DND-41 (cell line): ENCODE data around the gene BTBD2.
A peak's percentile ranks its signal among the peaks of the same experiment; 100 is the strongest.

Source experiments
- ATAC-seq: fragments of 200-7000 bp; cut with Tn5 transposase; 3 replicates; pipeline ENCODE4 v1.9.1; 2021; ENCODE audit warnings: low read depth; ENCODE audit not compliant: insufficient read depth
- DNase-seq: peaks from one replicate; pipeline ENCODE4 v3.0.0-alpha.2; 2020
- H2AFZ ChIP-seq: 2 replicates; pipeline ENCODE4 v1.6.0; 2012; ENCODE audit warnings: low read depth, low read length
- H3K27ac ChIP-seq: 2 replicates; pipeline ENCODE4 v1.5.1; 2012; ENCODE audit warnings: low read length, inconsistent platforms
- H3K27me3 ChIP-seq: fragments of 200-600 bp; sonication (generic); 2 replicates; pipeline ENCODE4 v1.6.0; 2012; ENCODE audit warnings: low read length, mild to moderate bottlenecking, inconsistent platforms; ENCODE audit not compliant: insufficient read depth, poor library complexity
- H3K36me3 ChIP-seq: 2 replicates; pipeline ENCODE4 v1.5.1; 2012; ENCODE audit warnings: low read length, inconsistent platforms; ENCODE audit not compliant: insufficient read depth
- H3K4me1 ChIP-seq: 2 replicates; pipeline ENCODE4 v1.5.1; 2012; ENCODE audit warnings: mild to moderate bottlenecking, low read length; ENCODE audit not compliant: insufficient read depth
- H3K4me2 ChIP-seq: 2 replicates; pipeline ENCODE4 v1.6.0; 2012; ENCODE audit warnings: mild to moderate bottlenecking, moderate library complexity, low read length, inconsistent platforms; ENCODE audit not compliant: insufficient read depth
- H3K4me3 ChIP-seq, 2 experiments: fragments of 200-600 bp in 1 of 2; shearing (Covaris generic) in 1 of 2; 2 replicates each; pipeline ENCODE4 v1.5.1; 2012 to 2016; ENCODE audit warnings: inconsistent platforms in 2 of 2, low read length in 2 of 2, mild to moderate bottlenecking in 2 of 2, low read depth in 1 of 2, moderate library complexity in 1 of 2
- H3K79me2 ChIP-seq: 2 replicates; pipeline ENCODE4 v1.6.0; 2012; ENCODE audit warnings: low read length, inconsistent platforms; ENCODE audit not compliant: insufficient read depth
- H3K9ac ChIP-seq: 2 replicates; pipeline ENCODE4 v1.6.0; 2012; ENCODE audit warnings: low read depth, mild to moderate bottlenecking, inconsistent platforms, low read length, moderate library complexity
- H3K9me3 ChIP-seq: 2 replicates; pipeline ENCODE4 v1.5.1; 2012; ENCODE audit warnings: low read length, moderate library complexity, mild to moderate bottlenecking, inconsistent platforms; ENCODE audit not compliant: insufficient read depth, severe bottlenecking
- H4K20me1 ChIP-seq: 2 replicates; pipeline ENCODE4 v1.6.0; 2012; ENCODE audit warnings: low read length; ENCODE audit not compliant: insufficient read depth
- EZH2 ChIP-seq: IDR thresholded peaks from 3 replicates; pipeline ENCODE4 v1.6.1; 2012; ENCODE audit warnings: borderline replicate concordance, low read depth, mild to moderate bottlenecking, moderate library complexity, low read length, inconsistent platforms; ENCODE audit not compliant: severe bottlenecking
- TF ChIP-seq, protein P1 (sequence below): IDR thresholded peaks from 2 replicates; pipeline ENCODE4 v1.5.1; 2012; ENCODE audit warnings: borderline replicate concordance, low read length, moderate library complexity, mild to moderate bottlenecking; ENCODE audit not compliant: poor library complexity, severe bottlenecking; ENCODE audit errors: extremely low read depth

BTBD2 gene

DNA sequence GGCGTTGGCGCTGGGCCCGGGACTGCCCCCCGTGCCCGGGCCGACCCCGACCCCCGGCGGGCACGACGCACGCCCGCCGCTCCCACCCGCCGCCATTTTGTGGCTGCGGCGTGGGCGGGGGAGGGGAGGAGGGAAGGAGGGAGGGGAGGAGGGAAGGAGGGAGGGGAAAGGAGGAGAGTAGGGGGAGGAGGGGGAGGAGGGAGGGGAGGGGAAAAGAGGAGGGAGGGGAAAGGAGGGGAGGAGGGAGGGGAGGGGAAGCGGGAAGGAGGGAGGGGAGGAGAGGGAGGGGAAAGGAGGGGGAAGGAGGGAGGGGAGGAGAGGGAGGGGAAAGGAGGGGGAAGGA lies at the start of gene BTBD2:
Gene BTBD2 (minus strand): TSS at position 107 of the 343 bp plus-strand sequence. CDS start 11 bp downstream, at position 96.
- peak within 1 kb of the TSS; percentile 98 for H3K4me2 ChIP-seq
- peak; percentile 72 for DNase-seq
- H4K20me1 ChIP-seq, result peaks cover 29% of the 10 kb centered on the region
- H3K9ac ChIP-seq, result peak within 1 kb of the TSS; percentile 70
- H3K79me2 ChIP-seq, result peaks cover 53% of the 10 kb centered on the region
- H3K27ac ChIP-seq, result peak within 1 kb of the TSS; percentile 81
- H3K4me3 ChIP-seq, result peak within 1 kb of the TSS; percentile 79 to 82; a peak in 3 of 4 replicates
- TF ChIP-seq, protein P1, sequence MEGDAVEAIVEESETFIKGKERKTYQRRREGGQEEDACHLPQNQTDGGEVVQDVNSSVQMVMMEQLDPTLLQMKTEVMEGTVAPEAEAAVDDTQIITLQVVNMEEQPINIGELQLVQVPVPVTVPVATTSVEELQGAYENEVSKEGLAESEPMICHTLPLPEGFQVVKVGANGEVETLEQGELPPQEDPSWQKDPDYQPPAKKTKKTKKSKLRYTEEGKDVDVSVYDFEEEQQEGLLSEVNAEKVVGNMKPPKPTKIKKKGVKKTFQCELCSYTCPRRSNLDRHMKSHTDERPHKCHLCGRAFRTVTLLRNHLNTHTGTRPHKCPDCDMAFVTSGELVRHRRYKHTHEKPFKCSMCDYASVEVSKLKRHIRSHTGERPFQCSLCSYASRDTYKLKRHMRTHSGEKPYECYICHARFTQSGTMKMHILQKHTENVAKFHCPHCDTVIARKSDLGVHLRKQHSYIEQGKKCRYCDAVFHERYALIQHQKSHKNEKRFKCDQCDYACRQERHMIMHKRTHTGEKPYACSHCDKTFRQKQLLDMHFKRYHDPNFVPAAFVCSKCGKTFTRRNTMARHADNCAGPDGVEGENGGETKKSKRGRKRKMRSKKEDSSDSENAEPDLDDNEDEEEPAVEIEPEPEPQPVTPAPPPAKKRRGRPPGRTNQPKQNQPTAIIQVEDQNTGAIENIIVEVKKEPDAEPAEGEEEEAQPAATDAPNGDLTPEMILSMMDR, result no peak
- no peaks in the 10 kb centered on the region for H3K9me3 ChIP-seq
- peaks cover 50% of the 10 kb centered on the region for H3K4me1 ChIP-seq
- H2AFZ ChIP-seq, result peak within 1 kb of the TSS; percentile 71
- peaks cover 23% of the 10 kb centered on the region for H3K36me3 ChIP-seq
- ATAC-seq, result no peak
- no peaks in the 10 kb centered on the region for H3K27me3 ChIP-seq

DNA sequence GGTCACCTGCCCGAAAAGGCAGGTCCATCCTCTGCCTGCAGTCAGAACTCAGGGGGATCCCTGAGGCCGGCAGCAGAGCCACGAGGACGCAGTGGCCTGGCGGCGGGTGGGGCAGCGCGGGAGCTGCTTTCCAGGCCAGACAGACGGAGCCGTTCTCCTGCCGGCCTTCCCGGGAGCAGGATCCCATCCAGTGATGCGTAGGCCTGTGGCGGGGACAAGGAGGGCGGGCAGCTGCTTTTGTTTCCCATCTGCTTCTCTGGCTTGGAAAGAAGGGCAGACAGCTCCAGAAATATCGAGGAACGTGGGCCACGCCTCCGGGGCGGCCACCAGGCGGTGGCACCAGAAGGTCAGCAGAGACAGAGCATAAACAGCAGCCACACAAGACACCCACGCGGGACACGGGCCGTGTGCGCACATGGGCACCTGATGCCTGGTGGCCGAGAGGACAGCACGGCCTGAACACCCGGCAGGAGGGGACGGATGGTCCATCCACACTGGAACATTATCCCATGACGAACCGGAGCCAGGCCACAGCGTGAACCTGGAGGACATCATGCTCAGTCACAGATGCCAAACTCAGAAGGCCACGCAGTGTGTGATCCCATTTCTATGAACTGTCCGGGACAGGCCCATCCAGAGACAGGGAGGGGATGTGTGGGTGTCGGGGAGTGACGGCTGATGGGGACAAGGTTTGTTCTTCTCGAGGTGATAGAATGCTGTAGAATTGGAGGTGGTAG lies 49.4 kb upstream of the BTBD2 start:
- no peak for ATAC-seq
- no peak for TF ChIP-seq EZH2
- TF ChIP-seq, protein P1, result no peak
- no peak overlapping the region for H3K9ac ChIP-seq
- H3K4me1 ChIP-seq, result peaks cover 21% of the 10 kb centered on the region
- H2AFZ ChIP-seq, result no peak overlapping the region
- H3K27ac ChIP-seq, result no peak overlapping the region
- H3K36me3 ChIP-seq, result no peaks in the 10 kb centered on the region
- H4K20me1 ChIP-seq, result peaks cover 2% of the 10 kb centered on the region; the same call in 1 of the 2 replicates
- H3K9me3 ChIP-seq, result no peaks in the 10 kb centered on the region
- H3K79me2 ChIP-seq, result peaks cover 12% of the 10 kb centered on the region
- no peak overlapping the region for H3K4me2 ChIP-seq
- no peak overlapping the region for H3K4me3 ChIP-seq
- H3K27me3 ChIP-seq, result no peaks in the 10 kb centered on the region
- DNase-seq, result no peak

DNA sequence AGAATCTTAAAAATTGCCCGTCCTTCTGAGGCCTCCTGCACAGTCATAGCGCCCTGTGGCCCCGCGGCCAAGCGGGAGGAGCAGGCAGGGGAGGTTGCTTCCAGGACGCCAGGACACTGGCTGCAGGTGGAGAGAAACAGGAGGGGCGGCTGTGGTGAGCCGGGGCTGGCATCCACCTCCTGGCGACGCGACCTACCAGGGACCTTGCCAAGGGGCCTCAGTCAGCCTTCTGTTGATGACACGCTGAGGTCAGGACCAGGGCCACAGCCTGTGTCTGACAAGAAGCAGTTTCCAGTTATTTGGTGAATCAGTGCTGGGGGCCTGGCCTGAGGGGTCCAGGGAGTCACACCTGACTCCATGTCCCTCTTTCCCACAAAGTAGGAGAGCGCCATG lies 48.9 kb upstream of the BTBD2 start:
- Histone ChIP-seq H3K9ac (no peak overlapping the region), H3K4me3 (no peak overlapping the region), H3K36me3 (no peaks in the 10 kb centered on the region), H2AFZ (no peak overlapping the region), H3K79me2 (peaks cover 12% of the 10 kb centered on the region), H4K20me1 (no peaks in the 10 kb centered on the region), H3K27ac (no peak overlapping the region), H3K9me3 (no peaks in the 10 kb centered on the region), H3K4me1 (peaks cover 27% of the 10 kb centered on the region), H3K27me3 (no peaks in the 10 kb centered on the region), H3K4me2 (no peak overlapping the region)
- TF ChIP-seq EZH2, result no peak
- TF ChIP-seq, protein P1, result no peak
- DNase-seq (no peak), ATAC-seq (no peak)
